B cell (primary cell): ENCODE data around the gene SNRPB. TPM values are rescaled to one million over a fixed set of nuclear protein-coding genes. Genes with fewer than 3 reads are reported as not detected.
A peak's percentile ranks its signal among the peaks of the same experiment; 100 is the strongest.

Experiments
- ATAC-seq: fragments of 200-7000 bp; cut with Tn5 transposase; one replicate; pipeline ENCODE4 v1.10.0; 2021; ENCODE audit warnings: low read depth, mild to moderate bottlenecking, moderate number of reproducible peaks, moderate library complexity
- CTCF ChIA-PET: fragments of 350-600 bp; sonication (Branson Sonifier 250); formaldehyde crosslinking; loops from one replicate; lab custom pipeline; 2021; ENCODE audit warnings: antibody characterized with exemption, inconsistent platforms; lab: Charles Lee
- POLR2A ChIA-PET: fragments of 350-600 bp; sonication (Branson Sonifier 250); formaldehyde crosslinking; loops from one replicate; lab custom pipeline; 2021; ENCODE audit warnings: antibody characterized with exemption; lab: Charles Lee
- DNase-seq: peaks from one replicate; pipeline ENCODE4 v3.0.0; 2013
- H2AFZ ChIP-seq: 2 replicates; pipeline ENCODE4 v1.6.1; 2012; ENCODE audit warnings: mild to moderate bottlenecking, low read depth, low read length; ENCODE audit not compliant: insufficient read depth, poor library complexity, severe bottlenecking
- H3K27ac ChIP-seq, 2 donors: 1 replicate in 1 of 2; 2 replicates in 1 of 2; pipeline ENCODE4 v1.5.1; 2012 to 2013; ENCODE audit warnings: low read length in 2 of 2, mild to moderate bottlenecking in 2 of 2, moderate library complexity in 1 of 2
- H3K27me3 ChIP-seq, 4 experiments: fragments of 200-600 bp in 1 of 4; sonication (generic) in 1 of 4; replicated peaks in 1 of 4; 1 replicate in 2 of 4; 2 replicates in 2 of 4; pipeline versions ENCODE4 v1.6.1 to v1.7.0; 2013 to 2016; ENCODE audit warnings: low read length in 3 of 4, mild to moderate bottlenecking in 2 of 4, mixed read lengths in 1 of 4, moderate library complexity in 1 of 4; ENCODE audit not compliant: insufficient read depth in 4 of 4, control insufficient read depth in 3 of 4; ENCODE audit errors: control extremely low read depth in 1 of 4
- H3K36me3 ChIP-seq, 2 experiments: replicated peaks in 1 of 2; 1 replicate in 1 of 2; 2 replicates in 1 of 2; pipeline versions ENCODE4 v1.6.1 to v1.7.1; 2013; ENCODE audit warnings: low read length in 1 of 2; ENCODE audit not compliant: insufficient read depth in 2 of 2, control insufficient read depth in 1 of 2; ENCODE audit errors: control extremely low read depth in 1 of 2, extremely low read depth in 1 of 2
- H3K4me1 ChIP-seq, 2 donors: fragments of 200-600 bp in 1 of 2; sonication (generic) in 1 of 2; 1 replicate in 1 of 2; 2 replicates in 1 of 2; pipeline versions ENCODE4 v1.5.1 to v1.6.1; 2013 to 2017; ENCODE audit warnings: low read length in 2 of 2; ENCODE audit not compliant: control insufficient read depth in 2 of 2, insufficient read depth in 2 of 2
- H3K4me2 ChIP-seq: replicated peaks from 2 replicates; pipeline ENCODE3; 2012; ENCODE audit warnings: mild to moderate bottlenecking, low read depth, low read length; ENCODE audit not compliant: poor library complexity, severe bottlenecking
- H3K4me3 ChIP-seq, 5 experiments: fragments of 200-600 bp in 1 of 5; sonication (generic) in 1 of 5; 1 replicate in 3 of 5; 2 replicates in 2 of 5; pipeline versions ENCODE4 v1.5.1 to v1.7.0; 2011 to 2016; ENCODE audit warnings: low read length in 4 of 5, mild to moderate bottlenecking in 4 of 5, low read depth in 2 of 5, control low read depth in 1 of 5, moderate library complexity in 1 of 5; ENCODE audit not compliant: insufficient read depth in 1 of 5; ENCODE audit errors: control extremely low read depth in 1 of 5, extremely low read depth in 1 of 5
- H3K79me2 ChIP-seq: fragments of 200-600 bp; sonication (generic); one replicate; pipeline ENCODE4 v1.6.0; 2016; ENCODE audit warnings: low read length; ENCODE audit not compliant: control insufficient read depth, insufficient read depth
- H3K9ac ChIP-seq: fragments of 200-600 bp; sonication (generic); 2 replicates; pipeline ENCODE4 v1.6.1; 2017; ENCODE audit warnings: mild to moderate bottlenecking, low read length, moderate library complexity
- H3K9me3 ChIP-seq, 3 donors: one replicate each; pipeline versions ENCODE4 v1.6.1 to v1.7.1; 2013; ENCODE audit warnings: low read length in 2 of 3; ENCODE audit not compliant: control insufficient read depth in 2 of 3, insufficient read depth in 1 of 3; ENCODE audit errors: control extremely low read depth in 1 of 3
- H4K20me1 ChIP-seq: 2 replicates; pipeline ENCODE4 v1.6.0; 2012; ENCODE audit warnings: mild to moderate bottlenecking, low read length; ENCODE audit not compliant: insufficient read depth, control insufficient read depth, poor library complexity, severe bottlenecking
- H3K27ac Mint-ChIP-seq: one replicate; pipeline ENCODE4 v1.8.0; 2021; ENCODE audit warnings: mixed read lengths
- H3K27me3 Mint-ChIP-seq: one replicate; pipeline ENCODE4 v1.8.0; 2021; ENCODE audit warnings: mixed read lengths
- H3K4me1 Mint-ChIP-seq: one replicate; pipeline ENCODE4 v1.8.0; 2021; ENCODE audit warnings: mixed read lengths
- H3K4me3 Mint-ChIP-seq: one replicate; pipeline ENCODE4 v1.8.0; 2021; ENCODE audit warnings: mixed read lengths
- H3K9me3 Mint-ChIP-seq: one replicate; pipeline ENCODE4 v1.8.0; 2022; ENCODE audit warnings: mixed read lengths; ENCODE audit not compliant: insufficient read depth
- CTCF ChIP-seq: fragments of 200-600 bp; IDR thresholded peaks from one replicate; pipeline ENCODE4 v1.8.0; 2022; ENCODE audit warnings: antibody characterized with exemption, mild to moderate bottlenecking
- EZH2 ChIP-seq: IDR thresholded peaks from 2 replicates; pipeline ENCODE4 v1.6.1; 2012; ENCODE audit warnings: borderline replicate concordance, low read depth, mild to moderate bottlenecking, moderate library complexity, low read length; ENCODE audit not compliant: insufficient read depth, poor library complexity, severe bottlenecking
- WGBS: methylation state at CpG from one replicate; pipeline ENCODE4 v1.1.5; 2013; ENCODE audit warnings: missing lambda C conversion rate; ENCODE audit not compliant: insufficient coverage; 5-methylcytosine and 5-hydroxymethylcytosine counted together
- intact Hi-C: fragments of 100-400 bp; cut with micrococcal nuclease; formaldehyde crosslinking; loops from one replicate; pipeline ENCODE4 v1.10.0; 2022
- polyA plus RNA-seq: library from polyadenylated mRNA; depleted of rRNA; stranded (reverse); fragments of >200 nt; gene quantifications from 2 replicates; pipeline ENCODE4 v1.2.3, GENCODE V29; 2012
- total RNA-seq, 2 donors: library from RNA; stranded (reverse); fragments of 120-200 nt in 1 of 2; gene quantifications; 1 replicate in 1 of 2; 2 replicates in 1 of 2; pipeline versions ENCODE4 v1.2.3 to v1.2.4, GENCODE V29; 2013 to 2022

The SNRPB gene
- total and polyA plus RNA-seq, 2 donors (not counting 1 experiment from before 2014, with no cell fraction given), result 123 to 151 TPM

DNA sequence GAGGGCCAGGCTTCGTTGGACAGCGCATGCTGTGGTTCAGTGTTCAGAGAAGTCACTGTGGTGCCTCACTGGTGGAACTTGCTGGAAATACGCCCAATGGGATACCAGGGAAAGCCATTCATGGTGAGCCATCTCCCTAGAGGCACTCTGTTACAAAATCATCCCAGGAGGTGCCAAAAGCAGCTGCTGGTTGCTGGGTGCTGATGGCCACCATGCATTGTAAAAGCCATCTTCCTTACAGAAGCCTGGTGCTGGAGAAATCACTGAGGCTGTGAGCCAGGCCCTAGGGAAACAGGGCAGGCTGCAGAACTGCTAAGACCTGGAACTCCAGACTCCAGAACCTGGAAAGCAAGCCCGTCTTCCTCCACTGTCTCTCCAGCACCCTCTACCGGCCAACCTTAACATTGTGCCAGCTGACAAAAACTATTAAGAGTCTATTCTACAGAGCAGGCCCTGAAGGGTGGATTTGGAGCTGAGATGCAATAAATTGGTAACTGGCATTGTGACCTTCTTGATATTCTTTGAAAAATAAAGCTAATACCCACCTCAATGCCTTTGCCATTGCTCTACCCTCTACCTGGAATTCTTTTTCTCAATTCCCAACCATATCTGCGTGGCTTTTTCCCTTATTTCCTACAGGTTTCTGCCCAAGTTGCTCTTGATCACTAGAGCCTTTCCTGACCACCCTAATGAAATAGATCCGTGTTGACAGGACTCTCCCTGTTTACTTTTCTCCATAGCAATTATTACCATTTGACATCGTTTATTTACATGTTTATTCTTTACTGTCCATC lies 18.5 kb downstream of the SNRPB start:
- intact Hi-C loops, result no loop called here
- ATAC-seq, result peak; percentile 53
- peak; percentile 83 for TF ChIP-seq CTCF
- no peak for TF ChIP-seq EZH2

GRCh38 chr20:2451422-2451821 lies 19.2 kb downstream of the SNRPB start:
- intact Hi-C loops, result no loop called here
- H3K27ac Mint-ChIP-seq, result no peak overlapping the region

More for the DNA sequence above, 18.5 kb downstream of the SNRPB start:
- DNase-seq, result peak; percentile 63
- H2AFZ ChIP-seq, result no peak overlapping the region
- no peak overlapping the region for H3K27ac ChIP-seq
- H3K9me3 ChIP-seq, result peaks cover 0 to 3% (median 0%) of the 10 kb centered on the region in 3 donors
- 96% methylated on average over 2 of the region's 8 CpGs for WGBS
- H4K20me1 ChIP-seq, result no peaks in the 10 kb centered on the region
- H3K4me2 ChIP-seq, result no peak overlapping the region
- Mint-ChIP-seq H3K9me3 (no peaks in the 10 kb centered on the region), H3K4me1 (no peaks in the 10 kb centered on the region), H3K27me3 (no peaks in the 10 kb centered on the region), H3K4me3 (no peak overlapping the region), H3K27ac (no peak overlapping the region)
- H3K9ac ChIP-seq, result no peak overlapping the region
- no peaks in the 10 kb centered on the region for H3K4me1 ChIP-seq
- H3K36me3 ChIP-seq, result peaks cover 0 to 3% of the 10 kb centered on the region in 2 experiments
- no peaks in the 10 kb centered on the region for H3K27me3 ChIP-seq
- ChIA-PET POLR2A (interaction anchor here (0.8 to 1.0 kb wide), 2 partner anchors 207 to 244 kb away, joined by 3 read pairs; no protein-coding TSS in a partner anchor), CTCF (interaction anchor here (0.6 to 3.5 kb wide), 25 partner anchors 8 to 687 kb away, joined by 3 to 104 read pairs (median 4); partner anchors contain the start of genes NOP56 and SNRPB)
- H3K4me3 ChIP-seq, result no peak overlapping the region
- no peaks in the 10 kb centered on the region for H3K79me2 ChIP-seq

More at GRCh38 chr20:2451422-2451821, 19.2 kb downstream of the SNRPB start:
- no peak for DNase-seq
- H3K27ac ChIP-seq, result no peak overlapping the region
- H3K27me3 ChIP-seq, result no peaks in the 10 kb centered on the region
- H2AFZ ChIP-seq, result no peak overlapping the region
- no peak overlapping the region for H3K4me2 ChIP-seq
- H3K9ac ChIP-seq, result no peak overlapping the region
- H4K20me1 ChIP-seq, result no peaks in the 10 kb centered on the region
- H3K9me3 ChIP-seq, result peaks cover 0 to 6% (median 5%) of the 10 kb centered on the region in 3 donors
- CTCF ChIA-PET, result interaction anchor here (0.8 to 3.5 kb wide), 17 partner anchors 9 to 686 kb away, joined by 3 to 104 read pairs (median 5); partner anchors contain the start of gene SNRPB
- H3K4me3 ChIP-seq, result no peak overlapping the region
- Mint-ChIP-seq H3K27me3 (no peaks in the 10 kb centered on the region), H3K9me3 (peaks cover 2% of the 10 kb centered on the region), H3K4me3 (no peak overlapping the region), H3K4me1 (no peaks in the 10 kb centered on the region)
- POLR2A ChIA-PET, result interaction anchor here (1.0 kb wide), 1 partner anchor 244 kb away, joined by 3 read pairs; no protein-coding TSS in a partner anchor
- TF ChIP-seq CTCF (no peak), EZH2 (no peak)
- H3K4me1 ChIP-seq, result no peaks in the 10 kb centered on the region
- WGBS, result 77% methylated on average over 4 of the region's 5 CpGs
- H3K79me2 ChIP-seq, result no peaks in the 10 kb centered on the region
- ATAC-seq, result no peak
- H3K36me3 ChIP-seq, result no peaks in the 10 kb centered on the region
